HepG2 (cell line): ENCODE data around the gene CEBPE. TPM values are rescaled to one million over a fixed set of nuclear protein-coding genes. Genes with fewer than 3 reads are reported as not detected.

ENCODE experiments used
- AKAP8 ChIP-seq: sonication (generic); formaldehyde crosslinking; IDR thresholded peaks from 2 replicates; pipeline ENCODE4 v1.5.1; 2020; ENCODE audit warnings: mild to moderate bottlenecking, missing genetic modification reagents
- CSRNP2 ChIP-seq: sonication (generic); formaldehyde crosslinking; conservative IDR thresholded peaks from 2 replicates; pipeline ENCODE4 v1.8.0; 2022; ENCODE audit warnings: low read depth, missing genetic modification reagents
- FLYWCH1 ChIP-seq: sonication (generic); formaldehyde crosslinking; IDR thresholded peaks from 2 replicates; pipeline ENCODE4 v1.8.1; 2023; ENCODE audit warnings: mild to moderate bottlenecking, missing genetic modification reagents
- HNF1A ChIP-seq, 2 experiments: sonication (generic) in 1 of 2; formaldehyde crosslinking in 1 of 2; IDR thresholded peaks; 2 replicates each; pipeline versions ENCODE4 v1.4.0 to v1.6.1; 2016 to 2020; ENCODE audit warnings: borderline replicate concordance in 1 of 2, low read depth in 1 of 2, mild to moderate bottlenecking in 1 of 2, missing genetic modification reagents in 1 of 2
- JUN ChIP-seq: sonication (generic); formaldehyde crosslinking; IDR thresholded peaks from 2 replicates; pipeline ENCODE4 v1.4.0; 2020; ENCODE audit warnings: mild to moderate bottlenecking, missing genetic modification reagents
- MAF1 ChIP-seq: sonication (generic); formaldehyde crosslinking; IDR thresholded peaks from 2 replicates; pipeline ENCODE4 v1.5.0; 2020; ENCODE audit warnings: missing genetic modification reagents, borderline replicate concordance
- NFE2L1 ChIP-seq: sonication (generic); formaldehyde crosslinking; IDR thresholded peaks from 2 replicates; pipeline ENCODE4 v1.4.0; 2020; ENCODE audit warnings: missing genetic modification reagents, mild to moderate bottlenecking, borderline replicate concordance
- ZIK1 ChIP-seq: sonication (generic); formaldehyde crosslinking; IDR thresholded peaks from 2 replicates; pipeline ENCODE4 v1.5.0; 2020; ENCODE audit warnings: mild to moderate bottlenecking, low read depth, missing genetic modification reagents, borderline replicate concordance
- ZNF17 ChIP-seq: sonication (generic); formaldehyde crosslinking; IDR thresholded peaks from 2 replicates; pipeline ENCODE4 v1.5.0; 2020; ENCODE audit warnings: mild to moderate bottlenecking, missing genetic modification reagents
- ZNF251 ChIP-seq: sonication (generic); formaldehyde crosslinking; IDR thresholded peaks from 2 replicates; pipeline ENCODE4 v1.9.0; 2021; ENCODE audit warnings: mild to moderate bottlenecking, missing genetic modification reagents
- ZNF430 ChIP-seq: sonication (generic); formaldehyde crosslinking; IDR thresholded peaks from 2 replicates; pipeline ENCODE4 v1.9.0; 2021; ENCODE audit warnings: mild to moderate bottlenecking, missing genetic modification reagents
- ZNF577 ChIP-seq: sonication (generic); formaldehyde crosslinking; IDR thresholded peaks from 2 replicates; pipeline ENCODE4 v1.4.0; 2020; ENCODE audit warnings: mild to moderate bottlenecking, low read depth, missing genetic modification reagents, borderline replicate concordance
- ZNF839 ChIP-seq: sonication (generic); formaldehyde crosslinking; IDR thresholded peaks from 2 replicates; pipeline ENCODE4 v1.4.0; 2020; ENCODE audit warnings: missing genetic modification reagents, mild to moderate bottlenecking, borderline replicate concordance
- polyA plus RNA-seq, 8 experiments: library from polyadenylated mRNA; depleted of rRNA in 3 of 8; stranded (reverse) in 7 of 8; unstranded in 1 of 8; fragments of >200 nt; fragmentation: Illumina TruSeq in 4 of 8; extraction: Trizol in 4 of 8; gene quantifications; 2 replicates each; pipeline versions ENCODE4 v1.2.1 to v1.2.3, GENCODE V29; 2011 to 2016; ENCODE audit warnings: low read depth in 4 of 8, missing spikeins in 1 of 8, mixed read lengths in 1 of 8; ENCODE audit not compliant: insufficient read depth in 1 of 8
- total RNA-seq, 5 experiments: library from RNA; depleted of rRNA; stranded (reverse); fragments of >200 nt; fragmentation: Illumina TruSeq; extraction: Trizol; gene quantifications; 2 replicates each; pipeline ENCODE4 v1.2.3, GENCODE V29; 2016; ENCODE audit warnings: low read depth in 1 of 5
- TF ChIP-seq, protein P1 (sequence below): sonication (generic); formaldehyde crosslinking; IDR thresholded peaks from 2 replicates; pipeline ENCODE4 v1.4.0; 2020; ENCODE audit warnings: mild to moderate bottlenecking, missing genetic modification reagents, borderline replicate concordance
- TF ChIP-seq, protein P2 (sequence below): IDR thresholded peaks from 2 replicates; pipeline ENCODE4 v1.6.1; 2016; ENCODE audit warnings: mild to moderate bottlenecking, missing biosample characterization, missing genetic modification reagents
- TF ChIP-seq, protein P3 (sequence below): sonication (generic); formaldehyde crosslinking; IDR thresholded peaks from 2 replicates; pipeline ENCODE4 v1.5.1; 2020; ENCODE audit warnings: missing genetic modification reagents, mild to moderate bottlenecking, borderline replicate concordance

The CEBPE gene
- total and polyA plus RNA-seq, 2 of the 13 experiments (the other 11 are each of a cell fraction or from before 2014, with no cell fraction given), result 0.09 to 0.11 TPM

DNA sequence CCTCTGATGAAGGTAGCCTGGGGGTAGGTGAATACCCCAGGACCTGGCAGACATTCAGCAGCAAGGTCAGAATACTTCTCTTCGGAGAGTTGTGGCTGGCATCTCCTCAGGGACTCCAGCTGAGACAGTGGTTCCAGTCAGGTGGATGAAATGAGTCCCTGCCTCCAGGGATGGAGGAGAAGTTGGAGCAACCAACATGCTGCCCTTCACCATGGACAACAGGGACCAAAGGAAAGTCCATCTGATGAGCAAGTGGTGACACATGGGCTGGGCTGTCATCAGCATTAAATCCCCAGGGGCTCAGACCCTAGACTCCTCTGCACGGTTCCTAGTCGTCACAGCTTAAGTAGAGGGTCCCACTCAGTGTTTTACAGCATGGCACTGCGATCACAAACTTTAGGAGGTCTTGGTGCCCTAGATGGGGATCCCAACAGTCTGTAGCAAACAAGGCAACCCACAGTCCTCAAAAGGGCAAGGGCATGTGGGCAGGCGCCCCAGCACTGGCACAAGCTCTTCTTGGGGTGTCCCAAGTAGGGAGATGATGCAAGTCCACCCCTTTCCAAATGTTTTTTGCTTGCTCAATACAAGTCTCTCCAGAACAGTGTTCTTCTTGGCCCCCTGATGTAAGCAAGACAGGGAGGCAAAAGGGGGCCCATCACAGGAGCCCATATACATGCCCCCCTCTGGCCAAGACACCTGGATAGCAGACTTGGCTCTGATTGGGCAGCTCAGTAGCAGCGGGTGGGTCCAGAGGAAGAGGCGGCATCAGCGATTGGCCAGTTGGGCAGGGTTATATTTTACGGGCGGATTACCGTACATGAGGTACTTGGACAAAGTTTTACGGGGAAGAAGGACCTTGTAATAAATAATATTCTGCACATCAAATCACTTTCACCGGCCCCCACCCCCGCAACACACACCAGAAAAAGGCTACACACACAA, 50.9 kb downstream of the CEBPE start (continued):
- TF ChIP-seq CSRNP2 (CRISPR knock-in tag), result 0 out of 2 replicates have a peak, but pooled peaks have one; percentile 2
- TF ChIP-seq ZNF251 (CRISPR knock-in tag), result 0 out of 2 replicates have a peak, but pooled peaks have one; percentile 45
- no peak for TF ChIP-seq MAF1 (CRISPR knock-in tag)
- TF ChIP-seq, protein P1, sequence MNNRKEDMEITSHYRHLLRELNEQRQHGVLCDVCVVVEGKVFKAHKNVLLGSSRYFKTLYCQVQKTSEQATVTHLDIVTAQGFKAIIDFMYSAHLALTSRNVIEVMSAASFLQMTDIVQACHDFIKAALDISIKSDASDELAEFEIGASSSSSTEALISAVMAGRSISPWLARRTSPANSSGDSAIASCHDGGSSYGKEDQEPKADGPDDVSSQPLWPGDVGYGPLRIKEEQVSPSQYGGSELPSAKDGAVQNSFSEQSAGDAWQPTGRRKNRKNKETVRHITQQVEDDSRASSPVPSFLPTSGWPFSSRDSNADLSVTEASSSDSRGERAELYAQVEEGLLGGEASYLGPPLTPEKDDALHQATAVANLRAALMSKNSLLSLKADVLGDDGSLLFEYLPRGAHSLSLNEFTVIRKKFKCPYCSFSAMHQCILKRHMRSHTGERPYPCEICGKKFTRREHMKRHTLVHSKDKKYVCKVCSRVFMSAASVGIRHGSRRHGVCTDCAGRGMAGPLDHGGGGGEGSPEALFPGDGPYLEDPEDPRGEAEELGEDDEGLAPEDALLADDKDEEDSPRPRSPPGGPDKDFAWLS (CRISPR knock-in tag), result no peak; the same call in 1 of the 2 replicates
- TF ChIP-seq HNF1A (IDR thresholded peaks at IDR 0.05; ENCODE audit: low read depth), result no peak
- TF ChIP-seq HNF1A (CRISPR knock-in tag; IDR thresholded peaks at IDR 0.05; ENCODE audit: borderline replicate concordance), result peak; percentile 11; the same call in 1 of the 2 replicates
- TF ChIP-seq, protein P2, sequence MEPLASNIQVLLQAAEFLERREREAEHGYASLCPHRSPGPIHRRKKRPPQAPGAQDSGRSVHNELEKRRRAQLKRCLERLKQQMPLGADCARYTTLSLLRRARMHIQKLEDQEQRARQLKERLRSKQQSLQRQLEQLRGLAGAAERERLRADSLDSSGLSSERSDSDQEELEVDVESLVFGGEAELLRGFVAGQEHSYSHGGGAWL, result peak; percentile 27; the same call in 1 of the 2 replicates
- TF ChIP-seq, protein P3, sequence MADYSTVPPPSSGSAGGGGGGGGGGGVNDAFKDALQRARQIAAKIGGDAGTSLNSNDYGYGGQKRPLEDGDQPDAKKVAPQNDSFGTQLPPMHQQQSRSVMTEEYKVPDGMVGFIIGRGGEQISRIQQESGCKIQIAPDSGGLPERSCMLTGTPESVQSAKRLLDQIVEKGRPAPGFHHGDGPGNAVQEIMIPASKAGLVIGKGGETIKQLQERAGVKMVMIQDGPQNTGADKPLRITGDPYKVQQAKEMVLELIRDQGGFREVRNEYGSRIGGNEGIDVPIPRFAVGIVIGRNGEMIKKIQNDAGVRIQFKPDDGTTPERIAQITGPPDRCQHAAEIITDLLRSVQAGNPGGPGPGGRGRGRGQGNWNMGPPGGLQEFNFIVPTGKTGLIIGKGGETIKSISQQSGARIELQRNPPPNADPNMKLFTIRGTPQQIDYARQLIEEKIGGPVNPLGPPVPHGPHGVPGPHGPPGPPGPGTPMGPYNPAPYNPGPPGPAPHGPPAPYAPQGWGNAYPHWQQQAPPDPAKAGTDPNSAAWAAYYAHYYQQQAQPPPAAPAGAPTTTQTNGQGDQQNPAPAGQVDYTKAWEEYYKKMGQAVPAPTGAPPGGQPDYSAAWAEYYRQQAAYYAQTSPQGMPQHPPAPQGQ (CRISPR knock-in tag), result 0 out of 2 replicates have a peak, but pooled peaks have one; percentile 8
- 0 out of 2 replicates have a peak, but pooled peaks have one; percentile 13 for TF ChIP-seq ZNF839 (CRISPR knock-in tag)
- TF ChIP-seq ZIK1 (CRISPR knock-in tag), result no peak
- TF ChIP-seq AKAP8 (CRISPR knock-in tag), result 0 out of 2 replicates have a peak, but pooled peaks have one; percentile 33
- 0 out of 2 replicates have a peak, but pooled peaks have one; percentile 3 for TF ChIP-seq NFE2L1
- no peak for TF ChIP-seq ZNF577
- TF ChIP-seq FLYWCH1 (CRISPR knock-in tag), result no peak
- 0 out of 2 replicates have a peak, but pooled peaks have one; percentile 30 for TF ChIP-seq JUN (CRISPR knock-in tag)
- TF ChIP-seq ZNF17 (CRISPR knock-in tag), result peak; percentile 15; the same call in 1 of the 2 replicates
- 0 out of 2 replicates have a peak, but pooled peaks have one; percentile 57 for TF ChIP-seq ZNF430 (CRISPR knock-in tag)
